Loucy (cell line): ENCODE measurements around the gene MAX.

ENCODE experiments used
- H2AFZ ChIP-seq: fragments of 200-600 bp; sonication (generic); 2 replicates; pipeline ENCODE4 v1.6.0; 2016; ENCODE audit warnings: antibody characterized with exemption, mild to moderate bottlenecking, low read length, moderate library complexity
- H3F3A ChIP-seq: fragments of 200-600 bp; 2 replicates; pipeline ENCODE4 v1.6.0; 2016; ENCODE audit warnings: antibody characterized with exemption, low read depth, mild to moderate bottlenecking
- H3K27me3 ChIP-seq: fragments of 200-600 bp; sonication (generic); 2 replicates; pipeline ENCODE4 v1.6.1; 2014; ENCODE audit warnings: low read length, mild to moderate bottlenecking; ENCODE audit not compliant: insufficient read depth, poor library complexity, severe bottlenecking
- H3K36me3 ChIP-seq: fragments of 200-600 bp; sonication (generic); 2 replicates; pipeline ENCODE4 v1.6.1; 2016; ENCODE audit warnings: low read length; ENCODE audit not compliant: insufficient read depth
- H3K4me1 ChIP-seq: fragments of 200-600 bp; sonication (generic); 2 replicates; pipeline ENCODE4 v1.5.1; 2014; ENCODE audit warnings: low read length, mild to moderate bottlenecking; ENCODE audit not compliant: insufficient read depth, poor library complexity, severe bottlenecking
- H3K4me2 ChIP-seq: fragments of 200-600 bp; sonication (generic); 2 replicates; pipeline ENCODE4 v1.6.0; 2014; ENCODE audit warnings: antibody characterized with exemption, low read length, low read depth, mild to moderate bottlenecking; ENCODE audit not compliant: poor library complexity, severe bottlenecking
- H3K4me3 ChIP-seq: fragments of 200-600 bp; sonication (generic); 2 replicates; pipeline ENCODE4 v1.5.1; 2014; ENCODE audit warnings: low read length, mild to moderate bottlenecking, mixed read lengths; ENCODE audit not compliant: poor library complexity, severe bottlenecking
- H3K79me2 ChIP-seq: fragments of 200-600 bp; sonication (generic); 2 replicates; pipeline ENCODE4 v1.6.1; 2014; ENCODE audit warnings: low read length; ENCODE audit not compliant: insufficient read depth
- H3K9ac ChIP-seq: fragments of 200-600 bp; sonication (generic); 2 replicates; pipeline ENCODE4 v1.6.0; 2014; ENCODE audit warnings: mild to moderate bottlenecking, low read depth, low read length, moderate library complexity; ENCODE audit not compliant: poor library complexity, severe bottlenecking
- H3K9me2 ChIP-seq: fragments of 200-600 bp; sonication (generic); replicated peaks from 2 replicates; pipeline ENCODE4 v1.6.1; 2016; ENCODE audit warnings: low read depth, low read length, mixed read lengths
- H3K9me3 ChIP-seq: fragments of 200-600 bp; sonication (generic); 2 replicates; pipeline ENCODE4 v1.6.1; 2014; ENCODE audit warnings: mild to moderate bottlenecking, antibody characterized with exemption, low read length, low read depth; ENCODE audit not compliant: insufficient read depth
- H4K20me1 ChIP-seq: fragments of 200-600 bp; sonication (generic); 2 replicates; pipeline ENCODE4 v1.6.0; 2014; ENCODE audit warnings: antibody characterized with exemption, low read length, mild to moderate bottlenecking; ENCODE audit not compliant: insufficient read depth, poor library complexity, severe bottlenecking
- EZH2phosphoT487 ChIP-seq: fragments of 200-600 bp; IDR thresholded peaks from 2 replicates; pipeline ENCODE4 v1.6.1; 2018; ENCODE audit warnings: antibody characterized with exemption, mild to moderate bottlenecking, moderate library complexity, borderline replicate concordance
- TF ChIP-seq, protein P1 (sequence below): fragments of 200-600 bp; sonication (generic); conservative IDR thresholded peaks from 2 replicates; pipeline ENCODE4 v1.5.1; 2014; ENCODE audit warnings: mild to moderate bottlenecking, antibody characterized with exemption, low read length

The MAX gene

DNA sequence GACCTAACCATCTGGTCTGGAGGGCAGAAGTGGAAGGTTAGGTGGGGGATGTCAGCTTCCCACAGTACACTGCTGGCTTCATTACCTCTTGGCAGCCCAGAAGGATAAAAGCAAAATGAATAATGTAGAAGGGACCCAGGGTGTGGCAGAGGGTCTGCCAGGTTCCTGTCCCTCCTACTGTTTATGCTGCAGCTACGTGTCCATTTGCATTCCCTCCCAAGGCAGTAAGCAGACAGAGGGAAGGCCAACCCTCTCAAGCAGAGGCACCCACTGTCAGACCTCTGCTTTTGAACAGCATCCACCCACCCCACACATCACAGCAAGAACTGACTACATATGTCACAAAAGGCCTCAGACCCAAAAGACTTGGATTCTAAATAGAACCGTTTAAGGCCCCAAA lies 19.4 kb downstream of the MAX start:
- Histone ChIP-seq H2AFZ (no peak overlapping the region), H3K36me3 (peaks cover 88% of the 10 kb centered on the region), H3K4me2 (no peak overlapping the region), H3K9ac (no peak overlapping the region), H3K9me3 (peaks cover 17% of the 10 kb centered on the region; the same call in 1 of the 2 replicates), H3K79me2 (peaks cover 60% of the 10 kb centered on the region; the same call in 1 of the 2 replicates), H3F3A (no peaks in the 10 kb centered on the region), H3K4me1 (peaks cover 13% of the 10 kb centered on the region), H3K9me2 (no peaks in the 10 kb centered on the region), H3K27me3 (no peaks in the 10 kb centered on the region), H4K20me1 (peaks cover 22% of the 10 kb centered on the region), H3K4me3 (no peak overlapping the region)
- TF ChIP-seq EZH2phosphoT487: no peak
- TF ChIP-seq, protein P1, sequence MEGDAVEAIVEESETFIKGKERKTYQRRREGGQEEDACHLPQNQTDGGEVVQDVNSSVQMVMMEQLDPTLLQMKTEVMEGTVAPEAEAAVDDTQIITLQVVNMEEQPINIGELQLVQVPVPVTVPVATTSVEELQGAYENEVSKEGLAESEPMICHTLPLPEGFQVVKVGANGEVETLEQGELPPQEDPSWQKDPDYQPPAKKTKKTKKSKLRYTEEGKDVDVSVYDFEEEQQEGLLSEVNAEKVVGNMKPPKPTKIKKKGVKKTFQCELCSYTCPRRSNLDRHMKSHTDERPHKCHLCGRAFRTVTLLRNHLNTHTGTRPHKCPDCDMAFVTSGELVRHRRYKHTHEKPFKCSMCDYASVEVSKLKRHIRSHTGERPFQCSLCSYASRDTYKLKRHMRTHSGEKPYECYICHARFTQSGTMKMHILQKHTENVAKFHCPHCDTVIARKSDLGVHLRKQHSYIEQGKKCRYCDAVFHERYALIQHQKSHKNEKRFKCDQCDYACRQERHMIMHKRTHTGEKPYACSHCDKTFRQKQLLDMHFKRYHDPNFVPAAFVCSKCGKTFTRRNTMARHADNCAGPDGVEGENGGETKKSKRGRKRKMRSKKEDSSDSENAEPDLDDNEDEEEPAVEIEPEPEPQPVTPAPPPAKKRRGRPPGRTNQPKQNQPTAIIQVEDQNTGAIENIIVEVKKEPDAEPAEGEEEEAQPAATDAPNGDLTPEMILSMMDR: no peak

DNA sequence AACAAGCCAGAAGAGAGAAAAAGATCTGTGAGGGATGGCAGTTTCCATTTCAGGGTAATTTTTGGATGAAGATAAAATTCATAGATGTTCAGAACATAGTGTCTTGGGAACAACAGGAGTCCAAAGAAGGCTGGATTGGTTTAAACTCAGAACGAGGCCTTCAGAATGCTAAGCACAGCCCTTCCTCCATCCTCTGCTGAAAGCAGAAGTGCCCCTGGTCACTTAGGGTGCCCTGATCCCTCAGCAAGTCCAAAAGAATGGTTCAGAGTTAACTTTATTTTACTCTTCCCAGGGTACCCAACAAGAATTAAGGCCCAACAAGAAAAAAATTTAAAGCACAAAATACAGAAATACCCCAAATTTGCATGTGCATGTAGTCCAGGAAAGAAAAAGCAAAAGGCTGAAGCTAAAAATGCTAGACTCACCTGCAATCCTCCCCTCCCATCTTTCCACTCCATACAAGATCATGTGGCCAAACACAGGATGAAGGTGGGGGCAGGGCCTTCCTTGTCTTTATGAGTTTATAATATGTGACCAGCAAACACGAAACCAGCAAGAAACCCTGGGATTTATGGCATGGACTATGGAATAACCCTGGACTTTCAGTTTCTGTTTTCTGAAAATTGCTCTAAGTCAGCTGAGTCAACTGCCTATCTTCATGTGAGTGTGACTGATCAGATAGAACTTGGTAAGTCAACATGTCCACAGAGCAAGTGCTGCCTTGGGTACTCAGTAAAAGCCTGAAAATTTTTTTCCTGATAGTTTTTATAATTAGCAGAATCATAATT lies 21.2 kb downstream of the MAX start:
- H2AFZ ChIP-seq: no peak overlapping the region
- H3K4me3 ChIP-seq: no peak overlapping the region
- H3K27me3 ChIP-seq: no peaks in the 10 kb centered on the region
- H3K36me3 ChIP-seq: peaks cover 87% of the 10 kb centered on the region; the same call in 1 of the 2 replicates
- H3K4me2 ChIP-seq: peak overlapping the region; percentile 23
- peaks cover 22% of the 10 kb centered on the region for H4K20me1 ChIP-seq
- H3K4me1 ChIP-seq: peaks cover 13% of the 10 kb centered on the region
- H3K9ac ChIP-seq: no peak overlapping the region
- H3F3A ChIP-seq: no peaks in the 10 kb centered on the region
- H3K9me3 ChIP-seq: peaks cover 6% of the 10 kb centered on the region; the same call in 1 of the 2 replicates
- peaks cover 54% of the 10 kb centered on the region; the same call in 1 of the 2 replicates for H3K79me2 ChIP-seq
- H3K9me2 ChIP-seq: no peaks in the 10 kb centered on the region
- no peak for TF ChIP-seq EZH2phosphoT487
- TF ChIP-seq, protein P1: no peak

DNA sequence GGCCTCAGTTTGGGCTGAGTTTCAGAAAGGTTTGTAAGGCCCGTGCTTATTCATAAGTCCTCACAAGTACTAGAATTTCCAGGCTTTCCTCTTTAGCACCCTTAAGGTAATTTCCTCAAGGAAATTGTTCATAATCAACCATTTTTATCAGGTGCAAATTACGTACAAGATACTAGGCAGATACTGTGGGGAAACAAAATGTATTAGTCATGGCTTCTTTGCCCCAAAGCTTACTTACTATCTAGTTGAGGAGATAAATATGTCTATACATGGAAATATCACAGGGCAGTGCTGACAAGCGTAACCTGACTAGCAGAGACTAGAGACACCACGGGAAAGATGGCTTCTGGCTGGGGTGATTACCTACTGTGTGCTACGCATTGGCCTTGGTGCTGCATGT lies 22.5 kb downstream of the MAX start:
- Histone ChIP-seq H3K27me3 (no peaks in the 10 kb centered on the region), H3K4me2 (no peak overlapping the region), H2AFZ (no peak overlapping the region), H3K36me3 (peaks cover 90% of the 10 kb centered on the region; the same call in 1 of the 2 replicates), H3K9ac (no peak overlapping the region), H3F3A (no peaks in the 10 kb centered on the region), H3K9me2 (no peaks in the 10 kb centered on the region), H3K9me3 (no peaks in the 10 kb centered on the region), H3K79me2 (peaks cover 47% of the 10 kb centered on the region; the same call in 1 of the 2 replicates), H3K4me1 (peaks cover 13% of the 10 kb centered on the region), H4K20me1 (peaks cover 22% of the 10 kb centered on the region), H3K4me3 (no peak overlapping the region)
- TF ChIP-seq, protein P1: no peak
- no peak for TF ChIP-seq EZH2phosphoT487
